ENCODE measurements around the gene C3AR1.
"Not testable (repeated sequence)": the region's sequence is repeated elsewhere in the genome, so short reads cannot be mapped to it uniquely, and the experiment has no call there.

DNA sequence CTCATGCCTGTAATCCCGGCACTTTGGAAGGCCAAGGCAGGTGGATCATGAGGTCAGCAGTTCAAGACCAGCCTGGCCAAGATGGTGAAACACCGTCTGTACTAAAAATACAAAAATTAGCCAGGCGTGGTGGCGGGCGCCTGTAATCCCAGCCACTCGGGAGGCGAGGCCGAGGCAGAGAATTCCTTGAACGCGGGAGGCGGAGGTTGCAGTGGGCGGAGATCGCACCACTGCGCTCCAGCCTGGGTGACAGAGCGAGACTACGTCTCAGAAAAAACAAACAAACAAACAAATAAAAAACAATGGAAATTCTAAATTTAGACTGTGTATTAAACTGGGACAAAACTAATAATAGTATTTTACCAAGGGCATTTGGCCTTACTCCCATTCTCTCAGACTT is 47.9 kb downstream of the C3AR1 start:
- not testable (repeated sequence) for TF ChIP-seq CEBPB (IDR thresholded peaks at IDR 0.05); POLR2A (IDR thresholded peaks at IDR 0.05; ENCODE audit: low read length); CBX8 (IDR thresholded peaks at IDR 0.05); ESRRA (IDR thresholded peaks at IDR 0.05; ENCODE audit: borderline replicate concordance, low read length)
- TF ChIP-seq, protein P1, sequence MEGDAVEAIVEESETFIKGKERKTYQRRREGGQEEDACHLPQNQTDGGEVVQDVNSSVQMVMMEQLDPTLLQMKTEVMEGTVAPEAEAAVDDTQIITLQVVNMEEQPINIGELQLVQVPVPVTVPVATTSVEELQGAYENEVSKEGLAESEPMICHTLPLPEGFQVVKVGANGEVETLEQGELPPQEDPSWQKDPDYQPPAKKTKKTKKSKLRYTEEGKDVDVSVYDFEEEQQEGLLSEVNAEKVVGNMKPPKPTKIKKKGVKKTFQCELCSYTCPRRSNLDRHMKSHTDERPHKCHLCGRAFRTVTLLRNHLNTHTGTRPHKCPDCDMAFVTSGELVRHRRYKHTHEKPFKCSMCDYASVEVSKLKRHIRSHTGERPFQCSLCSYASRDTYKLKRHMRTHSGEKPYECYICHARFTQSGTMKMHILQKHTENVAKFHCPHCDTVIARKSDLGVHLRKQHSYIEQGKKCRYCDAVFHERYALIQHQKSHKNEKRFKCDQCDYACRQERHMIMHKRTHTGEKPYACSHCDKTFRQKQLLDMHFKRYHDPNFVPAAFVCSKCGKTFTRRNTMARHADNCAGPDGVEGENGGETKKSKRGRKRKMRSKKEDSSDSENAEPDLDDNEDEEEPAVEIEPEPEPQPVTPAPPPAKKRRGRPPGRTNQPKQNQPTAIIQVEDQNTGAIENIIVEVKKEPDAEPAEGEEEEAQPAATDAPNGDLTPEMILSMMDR (IDR thresholded peaks at IDR 0.05) = not testable (repeated sequence)
